Dermis blood vessel endothelial cell (primary cell): Measurements from ENCODE around the gene BECN2. TPM values are rescaled to one million over a fixed set of nuclear protein-coding genes. Genes with fewer than 3 reads are reported as not detected.
A peak's percentile ranks its signal among the peaks of the same experiment; 100 is the strongest.

Experiments used
- DNase-seq: peaks from one replicate; pipeline ENCODE4 v3.0.0; 2010
- total RNA-seq: library from RNA; depleted of rRNA; stranded (reverse); fragments of >200 nt; gene quantifications from 2 replicates; pipeline ENCODE4 v1.2.3, GENCODE V29; 2014

The BECN2 gene
- total RNA-seq, result not detected in 2 replicates

- DNase-seq, result no peak
Observed at GRCh38 chr1:241957692-241958494, at the start of gene BECN2. BECN2 (plus strand) TSS chr1:241957767; CDS start chr1:241957767, 0 bp downstream.

GRCh38 chr1:241916196-241916595 is 41.4 kb upstream of the BECN2 start:
- DNase-seq, result no peak

GRCh38 chr1:241917487-241917886 is 40.1 kb upstream of the BECN2 start:
- no peak for DNase-seq

GRCh38 chr1:241918879-241919278 is 38.7 kb upstream of the BECN2 start:
- peak; percentile 26 for DNase-seq

DNA sequence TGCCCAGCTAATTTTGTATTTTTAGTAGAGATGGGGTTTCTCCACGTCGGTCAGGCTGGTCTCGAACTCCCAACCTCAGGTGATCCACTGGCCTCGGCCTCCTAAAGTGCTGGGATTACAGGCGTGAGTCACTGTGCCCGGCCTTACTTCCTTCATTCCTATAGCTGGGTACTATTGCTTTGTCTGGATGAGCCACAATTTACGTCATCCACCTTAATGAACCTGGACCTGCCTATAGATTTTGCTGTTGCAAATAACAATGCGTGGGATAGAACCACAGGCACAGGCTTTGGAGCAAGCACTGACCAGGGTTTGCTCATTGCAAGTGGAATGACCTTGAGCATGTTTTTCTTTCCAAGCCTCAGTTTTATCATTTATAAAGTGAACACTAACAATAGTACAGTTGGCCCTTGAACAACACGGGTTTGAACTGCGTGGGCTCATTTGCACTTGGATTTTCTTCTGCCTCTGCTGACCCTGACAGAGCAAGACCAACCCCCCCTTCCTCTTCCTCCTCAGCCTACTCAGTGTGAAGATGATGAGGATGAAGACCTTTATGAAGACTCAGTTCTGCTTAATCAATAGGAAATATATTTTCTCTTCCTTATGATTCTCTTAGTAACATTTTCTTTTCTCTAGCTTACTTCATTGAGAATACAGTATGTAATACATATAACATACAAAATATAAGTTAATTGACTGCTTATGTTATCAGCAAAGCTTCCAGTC is 33.3 kb upstream of the BECN2 start:
- no peak for DNase-seq

DNA sequence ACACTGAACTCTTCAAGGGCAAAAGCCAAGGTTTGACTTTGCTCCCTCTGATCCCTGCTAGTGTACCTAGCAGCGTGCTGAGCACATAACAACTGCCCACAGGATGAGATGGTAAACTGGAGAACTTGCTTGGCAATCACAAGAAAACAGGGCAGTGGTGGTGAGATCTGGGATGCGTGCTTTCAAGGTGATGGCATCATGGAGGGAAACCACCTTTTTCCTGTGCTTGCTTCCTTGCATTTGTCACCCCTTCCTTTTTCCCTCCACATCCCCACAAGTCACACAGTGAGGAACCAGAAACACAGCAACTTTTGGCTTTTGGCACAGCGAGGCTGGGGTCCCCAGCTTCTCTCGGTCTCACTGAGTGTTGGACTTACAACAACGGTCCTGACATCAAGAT is 31.4 kb upstream of the BECN2 start:
- peak; percentile 43 for DNase-seq

DNA sequence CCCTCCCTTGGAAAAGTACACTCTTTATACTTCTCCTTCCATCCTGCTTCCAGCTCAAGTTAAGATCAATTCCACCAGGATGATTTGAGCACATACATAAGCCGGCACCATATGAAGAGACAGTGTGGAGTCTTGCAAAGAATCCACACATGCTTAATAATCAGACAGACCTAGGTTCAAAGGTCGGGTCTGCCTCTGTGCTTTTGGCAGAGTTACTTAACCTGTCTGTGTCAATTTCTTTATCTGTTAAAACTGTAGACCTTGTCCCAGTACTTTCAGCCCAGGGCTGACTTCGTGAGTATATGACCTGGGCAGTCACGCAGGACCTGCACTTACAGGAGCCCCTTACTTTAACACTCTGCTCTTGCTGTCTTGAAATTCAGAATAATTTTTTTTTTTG is 30.2 kb upstream of the BECN2 start:
- DNase-seq, result no peak

- DNase-seq, result no peak
Observed at GRCh38 chr1:241932845-241933244, 24.7 kb upstream of the BECN2 start.

- peak; percentile 10 for DNase-seq
Observed at GRCh38 chr1:241934201-241934848, 23.2 kb upstream of the BECN2 start.

DNA sequence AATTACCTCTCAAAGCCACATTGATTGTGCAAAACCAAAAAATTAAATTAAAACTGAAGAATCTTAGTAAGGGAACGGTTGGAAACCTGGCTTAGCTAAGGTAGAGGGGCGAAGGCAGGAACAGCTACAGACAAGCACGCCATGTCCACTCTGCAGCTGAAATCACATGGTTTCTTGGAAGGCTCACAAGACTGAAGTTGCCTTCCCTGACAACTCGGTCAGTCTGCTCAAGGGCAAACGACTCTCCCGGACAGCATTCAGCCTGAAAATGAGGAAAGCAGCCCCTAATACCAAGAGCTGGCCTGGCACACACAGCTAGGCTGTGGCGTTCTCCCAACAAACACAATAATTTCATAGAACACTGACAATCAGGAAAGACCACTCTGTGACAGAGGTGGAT is 22.7 kb upstream of the BECN2 start:
- DNase-seq, result no peak

- no peak for DNase-seq
Observed at GRCh38 chr1:241939798-241940197, 17.8 kb upstream of the BECN2 start.

DNA sequence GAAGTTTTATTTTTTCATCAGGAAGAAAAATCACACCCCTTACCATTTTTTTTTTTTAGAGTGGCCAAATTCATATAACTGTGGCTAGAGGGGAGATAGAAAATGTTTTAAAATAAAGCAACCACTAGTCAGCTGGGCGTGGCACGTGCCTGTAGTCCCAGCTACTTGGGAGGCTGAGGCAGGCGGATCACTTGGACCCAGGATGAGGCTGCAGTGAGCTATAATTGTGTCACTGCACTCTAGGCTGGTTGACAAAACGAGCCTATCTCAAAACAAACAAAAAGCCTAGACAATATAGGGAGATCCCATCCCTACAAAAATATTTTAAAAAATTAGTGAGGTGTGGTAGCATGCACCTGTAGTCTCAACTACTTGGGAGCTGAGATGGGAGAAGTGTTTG is 14.8 kb upstream of the BECN2 start:
- DNase-seq, result no peak

GRCh38 chr1:241944300-241944699 is 13.3 kb upstream of the BECN2 start:
- DNase-seq, result no peak

DNA sequence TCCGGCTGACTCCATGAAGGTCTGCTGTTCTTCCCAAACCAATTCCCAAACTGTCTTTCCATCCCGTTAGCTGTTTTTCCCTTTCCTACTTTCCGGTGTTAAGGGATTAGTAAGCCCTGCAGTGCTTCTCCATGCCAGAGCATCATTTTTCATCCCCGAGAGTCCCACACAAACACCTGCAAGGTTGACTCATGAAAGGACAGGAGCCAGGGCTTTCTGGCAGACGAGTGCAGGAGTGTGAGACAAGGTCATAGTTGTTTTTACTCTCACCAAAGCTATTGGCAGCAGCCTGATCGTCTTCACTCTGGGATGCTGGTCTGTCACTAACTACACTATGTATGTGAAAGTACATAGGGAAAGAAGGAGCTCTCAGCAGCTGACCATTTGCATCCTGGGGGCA is 10.2 kb upstream of the BECN2 start:
- no peak for DNase-seq

DNA sequence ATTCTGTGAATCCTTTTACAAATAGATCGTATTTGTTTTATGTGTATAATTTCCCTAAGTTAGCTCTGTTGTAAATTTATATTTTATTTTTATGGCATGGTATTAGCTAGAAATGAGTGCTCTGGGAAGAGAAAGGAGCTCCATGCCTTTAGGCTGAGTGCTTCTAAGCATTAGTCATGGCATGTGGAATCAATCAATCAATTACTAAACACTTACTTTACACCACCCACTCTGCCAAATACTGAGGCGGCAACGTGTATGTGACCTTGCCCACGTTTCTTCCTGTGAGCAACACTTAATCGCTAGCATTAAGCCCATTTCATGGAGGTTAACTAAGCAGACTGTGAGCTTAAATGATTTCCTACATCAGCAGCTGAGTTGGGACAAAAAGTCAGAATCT is 7.2 kb upstream of the BECN2 start:
- no peak for DNase-seq

DNA sequence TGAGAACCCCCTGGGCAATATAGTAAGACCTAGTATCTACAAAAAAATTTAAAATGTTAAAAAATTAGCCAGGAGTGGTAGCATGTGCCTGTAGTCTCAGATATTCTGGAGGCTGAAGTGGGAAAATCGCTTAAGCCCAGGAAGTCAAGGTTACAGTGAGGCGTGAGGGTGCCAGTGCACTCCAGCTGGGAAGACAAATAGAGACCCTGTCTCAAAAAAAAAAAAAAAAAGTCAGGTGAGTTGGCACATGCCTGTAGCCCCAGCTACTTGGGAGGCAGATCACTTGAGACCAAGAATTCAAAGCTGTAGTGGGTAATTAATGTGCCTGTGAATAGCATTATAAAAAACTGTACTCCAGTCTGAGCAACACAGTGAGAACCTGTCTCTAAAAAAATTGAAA is 4.6 kb downstream of the BECN2 start:
- DNase-seq, result no peak

- DNase-seq, result no peak
Observed at GRCh38 chr1:241963722-241964121, 6.2 kb downstream of the BECN2 start.

GRCh38 chr1:241964550-241965282 is 7.1 kb downstream of the BECN2 start:
- DNase-seq, result peak; percentile 38

- no peak for DNase-seq
Observed at GRCh38 chr1:241968611-241969010, 11.0 kb downstream of the BECN2 start.

DNA sequence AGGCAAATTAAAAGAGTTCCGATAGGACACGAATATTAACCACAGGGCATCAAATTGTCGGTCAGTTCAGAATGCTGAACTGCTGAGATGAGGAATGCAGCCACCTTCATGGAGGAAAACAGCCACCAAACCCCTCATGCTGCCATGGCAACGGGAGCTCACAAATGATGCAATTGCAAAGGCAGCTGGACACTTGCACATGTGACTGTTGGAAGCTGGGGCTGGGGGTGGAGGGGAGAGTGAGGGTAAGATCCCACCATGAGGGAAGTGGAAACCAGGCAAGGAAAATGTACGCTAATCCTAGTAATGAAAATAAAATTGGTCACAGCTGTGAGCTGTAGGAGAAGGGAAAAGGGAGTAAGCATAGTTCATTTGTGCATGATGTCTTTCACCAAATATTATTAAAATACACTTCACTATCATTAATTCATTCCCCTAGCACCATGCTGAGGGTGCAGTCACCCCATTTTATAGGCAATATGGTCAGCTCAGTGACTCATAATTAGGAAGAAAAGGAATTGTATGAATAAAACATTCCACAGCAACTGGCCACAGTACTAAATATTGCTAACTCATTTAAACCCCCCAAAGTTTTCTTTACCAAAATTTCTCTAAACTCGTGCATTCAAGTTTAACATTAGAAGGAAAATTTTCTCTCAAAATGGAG is 15.3 kb downstream of the BECN2 start:
- DNase-seq, result no peak

DNA sequence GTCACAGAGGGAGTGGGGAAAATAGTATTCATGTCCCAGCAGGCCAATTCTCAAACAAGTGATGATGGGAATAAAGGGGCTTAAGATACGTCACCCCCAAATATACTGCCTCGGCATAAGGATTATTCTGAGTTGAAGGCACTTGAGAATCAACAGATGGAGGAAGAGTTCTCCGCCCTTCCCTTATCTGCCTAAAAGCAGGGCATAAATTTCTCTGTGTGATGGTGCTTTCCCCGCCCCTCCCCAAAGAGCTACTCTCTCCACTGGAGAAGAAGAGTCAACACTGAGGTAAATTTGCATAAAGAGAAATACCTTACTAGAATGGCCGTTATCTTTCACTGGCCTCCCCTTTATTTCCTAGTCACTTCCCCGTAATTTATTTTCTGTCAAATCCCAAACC is 18.7 kb downstream of the BECN2 start:
- no peak for DNase-seq

DNA sequence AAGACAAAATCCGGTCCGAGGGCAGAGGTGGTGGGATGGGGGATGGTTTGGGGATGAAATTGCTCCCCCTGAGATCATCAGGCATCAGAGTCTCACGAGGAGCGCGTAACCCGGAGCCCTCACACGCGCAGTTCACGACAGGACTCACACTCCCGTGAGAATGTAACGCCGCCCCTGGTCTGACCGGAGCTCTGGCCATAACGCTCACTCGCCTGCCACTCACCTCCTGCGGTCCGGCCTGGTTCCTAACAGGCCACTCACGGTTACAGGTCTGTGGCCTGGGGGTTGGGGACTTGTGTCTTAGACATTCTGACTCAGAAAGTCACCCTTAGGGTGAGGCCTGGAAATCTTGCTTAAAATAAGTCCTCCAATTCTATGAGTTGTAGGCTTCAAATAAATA is 21.5 kb downstream of the BECN2 start:
- no peak for DNase-seq
